Skin epidermis (tissue), 12 donors: ENCODE results near the gene EME1.

Experiments used
- H3K27ac ChIP-seq, 21 experiments: fragments of 200-600 bp; sonication (generic) in 11 of 21; one replicate each; pipeline ENCODE4 v1.5.0; 2020; ENCODE audit warnings: mild to moderate bottlenecking in 3 of 21, inconsistent platforms in 2 of 21, moderate library complexity in 2 of 21
- H3K4me3 ChIP-seq, 7 experiments: fragments of 200-600 bp; sonication (generic) in 2 of 7; one replicate each; pipeline ENCODE4 v1.5.0; 2020; ENCODE audit warnings: inconsistent platforms in 2 of 7, mild to moderate bottlenecking in 2 of 7, moderate library complexity in 1 of 7

Gene EME1

GRCh38 chr17:50421308-50422051 is 48.5 kb downstream of the EME1 start:
- Histone ChIP-seq H3K27ac (peak overlapping the region in 18 of 21 experiments; percentile 10 to 89 (median 62)), H3K4me3 (peak overlapping the region in 3 of 7 experiments; percentile 5 to 12 (median 10))

- Histone ChIP-seq H3K4me3 (no peak overlapping the region), H3K27ac (no peak overlapping the region)
Observed at GRCh38 chr17:50422738-50423137, 49.7 kb downstream of the EME1 start.

- H3K4me3 ChIP-seq = no peak overlapping the region
- H3K27ac ChIP-seq = peak overlapping the region in 5 of 21 experiments; percentile 9 to 61 (median 43)
Observed at GRCh38 chr17:50423553-50424159, 50.6 kb downstream of the EME1 start.

- Histone ChIP-seq H3K4me3 (no peak overlapping the region), H3K27ac (peak overlapping the region in 12 of 21 experiments; percentile 3 to 88 (median 54))
Observed at GRCh38 chr17:50424246-50424995, 51.4 kb downstream of the EME1 start.

- Histone ChIP-seq H3K27ac (peak overlapping the region in 19 of 21 experiments; percentile 54 to 89 (median 81)), H3K4me3 (peak overlapping the region; percentile 54 to 88 (median 72))
Observed at GRCh38 chr17:50424996-50425681, 52.1 kb downstream of the EME1 start.

- Histone ChIP-seq H3K27ac (peak within 1 kb of the TSS; percentile 42 to 89 (median 80)), H3K4me3 (peak within 1 kb of the TSS; percentile 54 to 88 (median 72))
Observed at GRCh38 chr17:50425682-50426471, 52.8 kb downstream of the EME1 start, which contains the start of gene ACSF2. Gene ACSF2, plus strand, starts transcription at chr17:50426218. Its CDS starts 44 bp downstream, at chr17:50426262.

GRCh38 chr17:50426472-50426782 is 53.4 kb downstream of the EME1 start:
- peak overlapping the region; percentile 54 to 88 (median 72) for H3K4me3 ChIP-seq
- peak overlapping the region; percentile 42 to 89 (median 80) for H3K27ac ChIP-seq

GRCh38 chr17:50426814-50427787 is 54.1 kb downstream of the EME1 start:
- Histone ChIP-seq H3K4me3 (peak overlapping the region; percentile 54 to 88 (median 72)), H3K27ac (peak overlapping the region in 18 of 21 experiments; percentile 60 to 89 (median 81))

GRCh38 chr17:50428126-50428525 is 55.1 kb downstream of the EME1 start:
- Histone ChIP-seq H3K27ac (peak overlapping the region in 16 of 21 experiments; percentile 12 to 89 (median 79)), H3K4me3 (peak overlapping the region in 1 of 7 experiments; percentile 74)

GRCh38 chr17:50428831-50429424 is 55.9 kb downstream of the EME1 start:
- H3K4me3 ChIP-seq = no peak overlapping the region
- H3K27ac ChIP-seq = peak overlapping the region in 15 of 21 experiments; percentile 12 to 89 (median 65)

- peak overlapping the region in 13 of 21 experiments; percentile 17 to 89 (median 70) for H3K27ac ChIP-seq
- H3K4me3 ChIP-seq = no peak overlapping the region
Observed at GRCh38 chr17:50429793-50430192, 56.8 kb downstream of the EME1 start.
